ENCODE measurements around the gene COL25A1. TPM values are rescaled to one million over a fixed set of nuclear protein-coding genes. Genes with fewer than 3 reads are reported as not detected.
A peak's percentile ranks its signal among the peaks of the same experiment; 100 is the strongest.

COL25A1 gene
- total and polyA plus RNA-seq, 2 donors (not counting 3 experiments of a cell fraction or from before 2014, with no cell fraction given) = 0.21 to 3.5 TPM

DNA sequence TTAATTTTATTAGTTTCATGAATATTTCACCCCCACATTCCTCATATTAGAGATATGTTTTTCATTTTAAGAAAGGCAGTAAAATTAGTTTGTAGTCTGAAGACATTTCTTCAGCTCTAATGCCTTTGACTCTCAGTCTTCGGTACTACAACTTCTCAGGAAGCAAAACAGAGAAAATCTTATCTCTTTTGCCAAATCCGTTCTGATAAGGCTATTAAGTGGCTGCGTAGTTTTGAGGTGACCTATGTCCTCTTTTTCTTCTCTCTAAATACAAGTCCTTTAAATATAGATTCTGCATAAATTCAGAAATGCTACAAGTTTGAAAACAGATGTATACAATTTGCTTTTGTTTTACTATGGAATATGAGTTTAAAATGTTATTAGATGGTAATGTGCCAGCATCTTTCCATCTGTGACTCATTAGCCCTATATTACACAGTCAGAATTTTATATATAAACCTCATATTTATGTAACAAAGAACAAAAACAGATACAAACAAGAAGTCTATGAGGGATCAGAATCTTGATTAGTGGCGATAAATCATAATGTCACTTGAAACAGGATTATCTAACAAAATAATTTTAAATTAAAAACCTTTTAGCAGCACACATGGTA lies 358.4 kb downstream of the COL25A1 start:
- intact Hi-C loops (cut with micrococcal nuclease) (no loop called here), dilution Hi-C loops (cut with MboI; ENCODE audit: extremely low pct_ligation_motif_present, low sequenced_read_pairs) (no loop called here)
- TF ChIP-seq GATA2 (IDR thresholded peaks at IDR 0.05; ENCODE audit: insufficient read depth, insufficient read length, low read depth, low read length) = peak; percentile 31
- TF ChIP-seq, protein P1, sequence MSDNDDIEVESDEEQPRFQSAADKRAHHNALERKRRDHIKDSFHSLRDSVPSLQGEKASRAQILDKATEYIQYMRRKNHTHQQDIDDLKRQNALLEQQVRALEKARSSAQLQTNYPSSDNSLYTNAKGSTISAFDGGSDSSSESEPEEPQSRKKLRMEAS (IDR thresholded peaks at IDR 0.05; ENCODE audit: insufficient read depth, insufficient read length) = no peak
- peaks cover 7% of the 10 kb centered on the region for H3K4me1 ChIP-seq (ENCODE audit: control insufficient read depth, extremely low read depth, insufficient read depth, low read length)
- H2AFZ ChIP-seq (ENCODE audit: low read depth, low read length) = no peak overlapping the region
- H3K4me3 ChIP-seq (replicated peaks in 1 of 3; ENCODE audit: insufficient read depth in 1 of 3, low read depth in 1 of 3, low read length in 3 of 3) = no peak overlapping the region
- no peaks in the 10 kb centered on the region for H3K9me3 ChIP-seq (replicated peaks; ENCODE audit: control insufficient read depth, insufficient read depth, low read length)
- POLR2A ChIA-PET = no interaction called here
- no peaks in the 10 kb centered on the region for H3K79me2 ChIP-seq (ENCODE audit: control insufficient read depth, insufficient read depth, low read length)
- CTCF ChIA-PET = no interaction called here
- peak; percentile 21 for FAIRE-seq
- H3K27ac ChIP-seq (ENCODE audit: insufficient read depth, low read depth, low read length) = no peak overlapping the region
- H3K36me3 ChIP-seq (ENCODE audit: control insufficient read depth in 2 of 2, extremely low read depth in 1 of 2, insufficient read depth in 2 of 2, low read length in 2 of 2) = no peaks in the 10 kb centered on the region
- no TSS peak for BruUV-seq (replicated peaks)
- H3K9me1 ChIP-seq (replicated peaks; ENCODE audit: control insufficient read depth, extremely low read depth, insufficient read depth, low read length) = no peaks in the 10 kb centered on the region
- H3K27me3 ChIP-seq (ENCODE audit: control insufficient read depth in 2 of 2, insufficient read depth in 2 of 2, low read length in 2 of 2) = no peaks in the 10 kb centered on the region
- peak; percentile 19 for DNase-seq (ENCODE audit: low read depth, low spot score)
- no peak overlapping the region for H3K9ac ChIP-seq (replicated peaks; ENCODE audit: extremely low read depth, insufficient read depth, low read length)
- H3K4me2 ChIP-seq (ENCODE audit: insufficient read depth, low read length) = peak overlapping the region; percentile 17
- no peaks in the 10 kb centered on the region for H4K20me1 ChIP-seq (replicated peaks; ENCODE audit: control insufficient read depth, extremely low read depth, insufficient read depth, low read length)

- H3K79me2 ChIP-seq (ENCODE audit: control insufficient read depth, insufficient read depth, low read length) = no peaks in the 10 kb centered on the region
- H3K9me1 ChIP-seq (replicated peaks; ENCODE audit: control insufficient read depth, extremely low read depth, insufficient read depth, low read length) = no peaks in the 10 kb centered on the region
- ChIA-PET POLR2A (interaction anchor here (0.6 kb wide), 1 partner anchor 354 kb away, joined by 4 read pairs; no protein-coding TSS in a partner anchor), CTCF (no interaction called here)
- no peak overlapping the region for H3K4me2 ChIP-seq (ENCODE audit: insufficient read depth, low read length)
- H3K36me3 ChIP-seq (ENCODE audit: control insufficient read depth in 2 of 2, extremely low read depth in 1 of 2, insufficient read depth in 2 of 2, low read length in 2 of 2) = no peaks in the 10 kb centered on the region
- H4K20me1 ChIP-seq (replicated peaks; ENCODE audit: control insufficient read depth, extremely low read depth, insufficient read depth, low read length) = no peaks in the 10 kb centered on the region
- no peak overlapping the region for H2AFZ ChIP-seq (ENCODE audit: low read depth, low read length)
- H3K9ac ChIP-seq (replicated peaks; ENCODE audit: extremely low read depth, insufficient read depth, low read length) = no peak overlapping the region
- H3K27ac ChIP-seq (ENCODE audit: insufficient read depth, low read depth, low read length) = no peak overlapping the region
- no TSS peak for BruUV-seq (replicated peaks)
- intact Hi-C loops (cut with micrococcal nuclease) (no loop called here), dilution Hi-C loops (cut with MboI; ENCODE audit: extremely low pct_ligation_motif_present, low sequenced_read_pairs) (no loop called here)
- no peak for FAIRE-seq
- no peaks in the 10 kb centered on the region for H3K27me3 ChIP-seq (ENCODE audit: control insufficient read depth in 2 of 2, insufficient read depth in 2 of 2, low read length in 2 of 2)
- no peak overlapping the region for H3K4me3 ChIP-seq (replicated peaks in 1 of 3; ENCODE audit: insufficient read depth in 1 of 3, low read depth in 1 of 3, low read length in 3 of 3)
- H3K4me1 ChIP-seq (ENCODE audit: control insufficient read depth, extremely low read depth, insufficient read depth, low read length) = peaks cover 7% of the 10 kb centered on the region
- DNase-seq (ENCODE audit: low read depth, low spot score) = no peak
- H3K9me3 ChIP-seq (replicated peaks; ENCODE audit: control insufficient read depth, insufficient read depth, low read length) = no peaks in the 10 kb centered on the region
- TF ChIP-seq POLR2A (IDR thresholded peaks at IDR 0.05; ENCODE audit: low read depth, low read length) = no peak
- TF ChIP-seq, protein P1 (IDR thresholded peaks at IDR 0.05; ENCODE audit: insufficient read depth, insufficient read length) = no peak
- no peak for TF ChIP-seq JUN (IDR thresholded peaks at IDR 0.05; ENCODE audit: borderline replicate concordance, insufficient read depth, insufficient read length, low read depth)
- TF ChIP-seq POLR2AphosphoS5 (IDR thresholded peaks at IDR 0.05; ENCODE audit: insufficient read depth, low read depth, low read length) = no peak
- TF ChIP-seq EZH2 (IDR thresholded peaks at IDR 0.05; ENCODE audit: borderline replicate concordance, low read depth, low read length, severe bottlenecking) = no peak
- TF ChIP-seq FOS (IDR thresholded peaks at IDR 0.05; ENCODE audit: borderline replicate concordance, insufficient read depth, low read length) = no peak
- no peak for TF ChIP-seq GATA2 (IDR thresholded peaks at IDR 0.05; ENCODE audit: insufficient read depth, insufficient read length, low read depth, low read length)
- TF ChIP-seq, protein P2, sequence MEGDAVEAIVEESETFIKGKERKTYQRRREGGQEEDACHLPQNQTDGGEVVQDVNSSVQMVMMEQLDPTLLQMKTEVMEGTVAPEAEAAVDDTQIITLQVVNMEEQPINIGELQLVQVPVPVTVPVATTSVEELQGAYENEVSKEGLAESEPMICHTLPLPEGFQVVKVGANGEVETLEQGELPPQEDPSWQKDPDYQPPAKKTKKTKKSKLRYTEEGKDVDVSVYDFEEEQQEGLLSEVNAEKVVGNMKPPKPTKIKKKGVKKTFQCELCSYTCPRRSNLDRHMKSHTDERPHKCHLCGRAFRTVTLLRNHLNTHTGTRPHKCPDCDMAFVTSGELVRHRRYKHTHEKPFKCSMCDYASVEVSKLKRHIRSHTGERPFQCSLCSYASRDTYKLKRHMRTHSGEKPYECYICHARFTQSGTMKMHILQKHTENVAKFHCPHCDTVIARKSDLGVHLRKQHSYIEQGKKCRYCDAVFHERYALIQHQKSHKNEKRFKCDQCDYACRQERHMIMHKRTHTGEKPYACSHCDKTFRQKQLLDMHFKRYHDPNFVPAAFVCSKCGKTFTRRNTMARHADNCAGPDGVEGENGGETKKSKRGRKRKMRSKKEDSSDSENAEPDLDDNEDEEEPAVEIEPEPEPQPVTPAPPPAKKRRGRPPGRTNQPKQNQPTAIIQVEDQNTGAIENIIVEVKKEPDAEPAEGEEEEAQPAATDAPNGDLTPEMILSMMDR (IDR thresholded peaks at IDR 0.05; ENCODE audit: extremely low read depth in 1 of 2, insufficient read depth in 1 of 2, low read depth in 1 of 2, low read length in 2 of 2) = no peak
- no peak for TF ChIP-seq MYC (IDR thresholded peaks at IDR 0.05; ENCODE audit: low read depth, low read length)
Measured at GRCh38 chr4:108943371-108943770, 359.1 kb downstream of the COL25A1 start.
